Activated naive CD8-positive, alpha-beta T cell treated with anti-CD3 and anti-CD28 coated beads, Interleukin-2, amount 10 ng/mL, durations not matched to agents 7 days and 5 days (primary cell): ENCODE results near the gene BEST1. TPM values are rescaled to one million over a fixed set of nuclear protein-coding genes. Genes with fewer than 3 reads are reported as not detected.
A peak's percentile ranks its signal among the peaks of the same experiment; 100 is the strongest.

ENCODE experiments used
- ATAC-seq: fragments of 150-1000 bp; cut with Tn5 transposase; one replicate; pipeline ENCODE4 v1.10.0; 2021; ENCODE audit warnings: low read depth, moderate library complexity
- POLR2A ChIA-PET: fragments of 350-600 bp; sonication (Branson Sonifier 250); formaldehyde crosslinking; loops from one replicate; lab custom pipeline; 2021; ENCODE audit warnings: antibody characterized with exemption; lab: Charles Lee
- DNase-seq: peaks from one replicate; pipeline ENCODE4 v3.0.0; 2021
- H3K27ac Mint-ChIP-seq: one replicate; pipeline ENCODE4 v1.8.0; 2022; ENCODE audit warnings: mild to moderate bottlenecking, mixed read lengths
- H3K27me3 Mint-ChIP-seq: one replicate; pipeline ENCODE4 v1.8.0; 2022; ENCODE audit warnings: mild to moderate bottlenecking, moderate library complexity, mixed read lengths
- H3K36me3 Mint-ChIP-seq: one replicate; pipeline ENCODE4 v1.8.0; 2021; ENCODE audit warnings: mild to moderate bottlenecking, mixed read lengths
- H3K4me1 Mint-ChIP-seq: one replicate; pipeline ENCODE4 v1.8.0; 2021; ENCODE audit warnings: mixed read lengths
- H3K4me3 Mint-ChIP-seq: one replicate; pipeline ENCODE4 v1.8.0; 2022; ENCODE audit warnings: mild to moderate bottlenecking, moderate library complexity, mixed read lengths
- H3K9me3 Mint-ChIP-seq: one replicate; pipeline ENCODE4 v1.8.0; 2021; ENCODE audit warnings: mixed read lengths
- total RNA-seq, 2 experiments: library from RNA; stranded (reverse); gene quantifications; one replicate each; pipeline ENCODE4 v1.2.3, GENCODE V29; 2021

BEST1 gene
- total RNA-seq, 2 experiments from 2014 or later = 0.20 to 0.30 TPM

- POLR2A ChIA-PET = interaction anchor here (0.6 to 3.3 kb wide), 5 partner anchors 9 to 115 kb away, joined by 4 to 28 read pairs (median 7); no protein-coding TSS in a partner anchor
- Mint-ChIP-seq H3K36me3 (peaks cover 34% of the 10 kb centered on the region), H3K4me1 (peaks cover 45% of the 10 kb centered on the region), H3K27ac (peak overlapping the region; percentile 85), H3K4me3 (peak overlapping the region; percentile 93), H3K9me3 (no peaks in the 10 kb centered on the region), H3K27me3 (no peaks in the 10 kb centered on the region)
- DNase-seq (peak; percentile 60), ATAC-seq (peak; percentile 15)
Measured at GRCh38 chr11:61966734-61967115, 16.6 kb downstream of the BEST1 start.

- peak within 1 kb of the TSS; percentile 93 for H3K4me3 Mint-ChIP-seq
- peaks cover 47% of the 10 kb centered on the region for H3K4me1 Mint-ChIP-seq
- H3K27ac Mint-ChIP-seq = peak within 1 kb of the TSS; percentile 94
- DNase-seq (peak; percentile 96), ATAC-seq (peak; percentile 71)
- POLR2A ChIA-PET = interaction anchor here (0.5 to 3.3 kb wide), 17 partner anchors 10 to 783 kb away, joined by 3 to 28 read pairs (median 6); partner anchors contain the start of genes FADS2 and INCENP
- H3K9me3 Mint-ChIP-seq = no peaks in the 10 kb centered on the region
- no peaks in the 10 kb centered on the region for H3K27me3 Mint-ChIP-seq
- H3K36me3 Mint-ChIP-seq = peaks cover 34% of the 10 kb centered on the region
Measured at GRCh38 chr11:61967116-61967923, 17.2 kb downstream of the BEST1 start, which contains the start of gene FTH1. TSS of gene FTH1 (minus strand) at chr11:61967634. CDS start at chr11:61967425, 209 bp downstream.

DNA sequence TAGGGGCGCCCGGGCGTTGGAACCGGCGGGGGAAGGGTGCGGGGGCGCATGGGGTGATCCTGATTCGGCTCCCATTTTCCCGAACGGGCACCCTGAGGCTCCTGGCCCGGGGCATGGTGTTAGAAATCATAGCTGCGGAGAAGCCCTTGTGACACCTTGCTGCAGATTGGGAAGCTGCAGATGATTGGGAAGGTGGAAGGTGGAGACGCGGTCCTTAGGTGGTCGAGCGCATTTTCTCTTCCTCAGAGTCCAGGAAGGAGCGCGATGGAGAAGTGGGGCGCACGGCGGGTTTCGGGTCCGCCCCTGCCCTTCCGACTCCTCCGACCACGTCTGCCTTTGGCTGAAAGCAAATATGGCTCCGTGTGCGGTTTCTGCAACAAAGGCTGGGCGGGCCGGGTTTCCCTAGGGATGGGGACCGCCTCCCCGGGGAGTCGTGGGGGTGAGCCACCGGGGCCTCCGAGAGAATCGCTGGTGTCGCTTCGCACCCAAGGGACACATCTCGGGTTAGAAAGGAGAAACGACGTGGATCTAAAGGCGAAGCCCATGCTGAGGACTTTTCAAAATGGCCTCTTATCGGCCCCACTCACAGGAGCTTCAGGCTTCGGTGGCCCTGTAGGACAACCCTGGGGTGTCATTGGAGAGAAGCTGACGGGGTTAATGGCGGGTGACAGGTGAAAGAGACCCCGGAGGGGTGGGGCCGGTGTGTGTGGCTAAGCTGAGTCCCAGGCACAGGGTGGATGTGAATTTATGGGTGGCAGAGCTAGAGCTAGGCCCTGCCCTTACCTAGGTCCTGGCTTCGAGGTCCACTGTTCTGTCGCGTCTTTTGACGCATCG, 18.0 kb downstream of the BEST1 start:
- POLR2A ChIA-PET = interaction anchor here (0.5 to 3.3 kb wide), 22 partner anchors 9 to 849 kb away, joined by 3 to 28 read pairs (median 4); partner anchors contain the start of genes FADS2, FEN1, INCENP and TMEM258
- Mint-ChIP-seq H3K36me3 (peaks cover 29% of the 10 kb centered on the region), H3K9me3 (no peaks in the 10 kb centered on the region), H3K4me3 (peak overlapping the region; percentile 91), H3K27me3 (no peaks in the 10 kb centered on the region), H3K4me1 (peaks cover 50% of the 10 kb centered on the region), H3K27ac (peak overlapping the region; percentile 94)
- ATAC-seq = peak; percentile 12
- DNase-seq = peak; percentile 75

GRCh38 chr11:61968758-61969390, 18.7 kb downstream of the BEST1 start:
- DNase-seq = peak; percentile 17
- no peaks in the 10 kb centered on the region for H3K27me3 Mint-ChIP-seq
- H3K4me1 Mint-ChIP-seq = peaks cover 48% of the 10 kb centered on the region
- peak overlapping the region; percentile 91 for H3K4me3 Mint-ChIP-seq
- peak overlapping the region; percentile 94 for H3K27ac Mint-ChIP-seq
- POLR2A ChIA-PET = interaction anchor here (1.1 to 3.3 kb wide), 10 partner anchors 10 to 176 kb away, joined by 3 to 28 read pairs (median 8); partner anchors contain the start of genes FEN1, INCENP and TMEM258
- ATAC-seq = no peak
- H3K36me3 Mint-ChIP-seq = peaks cover 22% of the 10 kb centered on the region
- no peaks in the 10 kb centered on the region for H3K9me3 Mint-ChIP-seq

- Mint-ChIP-seq H3K9me3 (no peaks in the 10 kb centered on the region), H3K27ac (no peak overlapping the region), H3K4me1 (peaks cover 43% of the 10 kb centered on the region), H3K27me3 (no peaks in the 10 kb centered on the region), H3K36me3 (peaks cover 18% of the 10 kb centered on the region), H3K4me3 (peak overlapping the region; percentile 24)
- POLR2A ChIA-PET = interaction anchor here (1.1 to 3.3 kb wide), 5 partner anchors 17 to 177 kb away, joined by 3 to 28 read pairs (median 3); partner anchors contain the start of genes FEN1, INCENP and TMEM258
- no peak for ATAC-seq
- no peak for DNase-seq
Measured at GRCh38 chr11:61969391-61969758, 19.2 kb downstream of the BEST1 start.

DNA sequence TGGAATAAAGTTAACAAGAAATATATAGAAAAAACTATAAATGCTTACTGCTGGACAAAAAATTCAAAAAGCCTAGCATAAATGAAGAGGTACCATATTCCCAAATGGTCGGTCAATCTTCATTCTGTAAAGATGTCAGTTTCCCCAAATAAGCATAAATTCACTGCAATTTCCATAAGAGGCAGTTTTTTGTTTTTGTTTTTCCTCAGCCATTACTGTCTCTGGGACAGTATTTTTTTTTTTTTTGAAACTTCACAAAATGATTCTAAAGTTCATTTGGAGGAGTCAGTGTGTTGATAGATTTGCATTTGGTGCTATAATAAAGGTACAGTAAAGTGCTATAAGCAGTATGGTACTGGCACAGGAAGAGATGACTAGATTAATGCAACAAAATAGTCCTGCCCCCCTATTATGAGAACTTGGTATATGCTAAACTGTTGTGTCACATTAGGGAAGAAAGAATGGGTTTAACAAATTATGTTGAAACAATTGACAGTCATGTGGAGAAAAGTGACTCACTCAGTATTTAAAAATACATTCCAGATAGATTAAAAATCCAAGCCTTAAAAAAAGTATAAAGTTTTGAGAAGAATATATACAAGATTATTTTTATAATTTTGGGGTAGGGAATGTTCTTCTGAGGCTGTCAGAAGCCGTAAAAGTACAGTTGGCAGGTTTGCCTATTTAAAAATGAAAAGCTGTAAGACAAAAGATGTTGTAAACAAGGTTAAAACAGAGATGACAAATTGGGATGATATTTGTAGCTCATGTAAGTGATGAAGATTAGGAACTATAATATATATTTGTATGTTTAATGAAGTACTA, 19.9 kb downstream of the BEST1 start:
- peaks cover 13% of the 10 kb centered on the region for H3K36me3 Mint-ChIP-seq
- ATAC-seq (no peak), DNase-seq (no peak)
- POLR2A ChIA-PET = interaction anchor here (1.5 kb wide), 1 partner anchor 177 kb away, joined by 3 read pairs; the partner anchor contains the start of genes FEN1 and TMEM258
- no peak overlapping the region for H3K27ac Mint-ChIP-seq
- H3K27me3 Mint-ChIP-seq = no peaks in the 10 kb centered on the region
- H3K9me3 Mint-ChIP-seq = no peaks in the 10 kb centered on the region
- peaks cover 40% of the 10 kb centered on the region for H3K4me1 Mint-ChIP-seq
- no peak overlapping the region for H3K4me3 Mint-ChIP-seq

DNA sequence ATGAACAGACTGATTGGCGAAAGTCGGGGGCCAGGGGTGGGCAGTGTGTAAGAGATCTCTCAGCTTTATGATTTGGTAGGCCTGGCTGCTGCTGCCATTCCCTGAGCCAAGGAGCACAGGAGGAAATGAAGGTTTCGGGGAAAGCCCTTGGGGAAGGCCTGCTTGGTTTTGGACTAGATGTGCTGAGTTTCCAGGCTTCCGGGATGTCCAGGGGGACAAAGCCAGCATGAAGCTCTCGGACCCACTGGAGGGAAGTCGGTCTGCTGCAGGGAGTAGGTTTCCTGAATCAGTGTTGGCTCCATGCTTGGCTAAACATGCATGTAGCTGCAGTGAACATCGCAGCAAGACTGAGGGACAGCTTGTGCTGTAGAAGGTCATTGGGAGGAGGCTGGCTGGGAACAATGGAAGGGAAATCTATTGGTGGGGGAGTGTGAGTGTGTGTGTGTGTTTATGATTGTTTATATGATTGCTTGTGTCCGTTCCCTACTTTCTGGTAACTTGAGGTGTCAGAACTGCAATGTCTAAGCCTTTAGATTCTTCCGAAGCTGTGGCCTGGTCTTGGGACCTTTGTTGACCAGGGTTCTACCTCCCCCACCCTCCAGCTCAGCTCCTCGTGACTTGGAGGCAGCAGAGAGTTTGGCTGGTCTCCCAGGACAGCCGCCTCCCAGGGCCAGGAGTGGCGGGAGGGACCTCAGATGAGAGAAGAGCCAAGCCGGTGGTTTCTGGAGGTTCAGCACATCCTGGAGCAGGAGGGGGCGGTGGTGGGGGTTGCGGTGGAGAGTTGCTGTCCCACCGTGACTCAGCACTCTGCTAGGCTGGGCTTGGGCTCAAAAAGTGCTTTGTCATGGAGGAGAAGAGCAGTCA, 21.3 kb downstream of the BEST1 start:
- Mint-ChIP-seq H3K9me3 (no peaks in the 10 kb centered on the region), H3K27me3 (no peaks in the 10 kb centered on the region), H3K36me3 (peaks cover 3% of the 10 kb centered on the region), H3K4me3 (no peak overlapping the region), H3K27ac (no peak overlapping the region), H3K4me1 (peaks cover 36% of the 10 kb centered on the region)
- ATAC-seq (no peak), DNase-seq (peak; percentile 37)
- POLR2A ChIA-PET = interaction anchor here (1.1 kb wide), 1 partner anchor 8 kb away, joined by 5 read pairs; no protein-coding TSS in a partner anchor

DNA sequence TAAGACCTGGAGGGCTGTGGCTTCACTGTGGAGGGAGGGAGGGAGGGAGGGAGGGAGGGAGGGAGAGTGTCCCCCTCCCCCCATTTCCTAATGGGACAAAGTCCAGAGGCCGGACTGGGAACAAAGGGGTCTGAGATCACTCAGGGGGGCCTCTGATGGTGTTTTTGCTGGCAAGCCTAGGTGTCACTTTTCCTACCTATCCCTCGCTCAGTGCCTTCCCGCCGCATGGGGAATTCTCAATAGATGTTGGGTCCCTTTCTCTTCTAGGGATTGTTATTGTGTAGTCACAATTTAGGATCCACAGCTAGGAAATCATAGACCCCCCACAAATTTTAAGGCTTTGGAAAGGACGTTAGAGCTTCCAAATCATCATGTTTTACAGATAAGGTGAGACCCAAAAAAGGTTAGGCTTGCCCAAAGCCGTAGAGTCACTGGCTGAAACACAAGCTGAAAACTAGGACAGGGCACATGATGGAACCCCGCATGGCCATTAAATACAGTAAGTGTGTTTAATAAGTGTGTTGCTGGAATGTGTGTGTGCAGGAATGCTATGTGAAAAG, 22.0 kb downstream of the BEST1 start:
- peak overlapping the region; percentile 4 for H3K4me3 Mint-ChIP-seq
- DNase-seq (no peak), ATAC-seq (no peak)
- no peaks in the 10 kb centered on the region for H3K36me3 Mint-ChIP-seq
- H3K9me3 Mint-ChIP-seq = no peaks in the 10 kb centered on the region
- peaks cover 35% of the 10 kb centered on the region for H3K4me1 Mint-ChIP-seq
- peak overlapping the region; percentile 31 for H3K27ac Mint-ChIP-seq
- POLR2A ChIA-PET = interaction anchor here (1.0 to 1.1 kb wide), 2 partner anchors 9 to 53 kb away, joined by 3 to 5 read pairs; no protein-coding TSS in a partner anchor
- no peaks in the 10 kb centered on the region for H3K27me3 Mint-ChIP-seq

DNA sequence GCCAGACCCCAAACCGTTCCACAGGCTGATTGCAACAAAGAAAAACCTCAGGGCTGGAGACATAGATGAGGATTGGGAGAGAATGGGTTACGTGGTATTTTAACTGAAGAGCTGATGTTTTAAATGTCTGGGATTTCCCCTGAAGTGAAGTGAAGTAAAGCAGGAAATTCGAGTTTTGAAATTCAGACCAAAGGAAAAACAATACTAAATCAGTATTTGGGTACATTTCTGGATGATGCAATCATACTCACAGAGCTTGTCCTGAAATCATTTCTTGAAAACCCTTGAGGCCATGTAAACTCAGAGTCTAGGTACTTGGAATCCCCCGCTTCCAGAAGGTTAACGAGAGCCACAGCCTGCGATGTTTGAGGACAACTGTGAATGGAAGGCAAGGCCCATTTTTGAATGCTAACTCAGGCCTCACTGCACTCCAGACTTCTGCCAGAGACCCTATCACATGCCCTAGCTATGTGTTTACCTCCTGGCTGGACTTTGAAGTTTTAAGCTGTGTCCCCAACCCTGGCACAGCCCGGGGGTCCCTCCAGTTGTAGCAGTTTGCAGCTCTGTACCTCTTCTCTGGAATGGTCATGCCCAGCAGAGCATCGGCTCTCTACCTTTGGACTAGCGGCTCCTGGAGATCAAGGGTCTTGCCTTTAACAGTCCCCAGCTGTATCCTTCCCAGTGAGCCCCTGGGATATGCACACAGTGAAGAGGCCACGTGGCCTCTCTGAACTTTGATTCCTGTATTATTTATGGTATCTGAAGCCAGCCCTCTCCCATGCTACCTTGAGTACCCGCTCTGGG, 22.7 kb downstream of the BEST1 start:
- DNase-seq = no peak
- Mint-ChIP-seq H3K4me3 (peak overlapping the region; percentile 4), H3K27ac (peak overlapping the region; percentile 68), H3K36me3 (no peaks in the 10 kb centered on the region), H3K27me3 (no peaks in the 10 kb centered on the region), H3K4me1 (peaks cover 35% of the 10 kb centered on the region), H3K9me3 (no peaks in the 10 kb centered on the region)
- POLR2A ChIA-PET = interaction anchor here (1.0 to 1.1 kb wide), 2 partner anchors 10 to 52 kb away, joined by 3 to 5 read pairs; no protein-coding TSS in a partner anchor
- ATAC-seq = no peak

GRCh38 chr11:61973476-61974162, 23.5 kb downstream of the BEST1 start:
- POLR2A ChIA-PET = no interaction called here
- H3K36me3 Mint-ChIP-seq = no peaks in the 10 kb centered on the region
- H3K9me3 Mint-ChIP-seq = no peaks in the 10 kb centered on the region
- peaks cover 32% of the 10 kb centered on the region for H3K4me1 Mint-ChIP-seq
- DNase-seq (peak; percentile 20), ATAC-seq (no peak)
- no peak overlapping the region for H3K4me3 Mint-ChIP-seq
- H3K27ac Mint-ChIP-seq = peak overlapping the region; percentile 68
- no peaks in the 10 kb centered on the region for H3K27me3 Mint-ChIP-seq
